GM21447 (cell line): ENCODE data around the gene CDH13.

Source experiments
- ATAC-seq: cut with Tn5 transposase; IDR thresholded peaks from one replicate; pipeline ENCODE4 v1.9.1; 2021; ENCODE audit not compliant: unreplicated experiment

The CDH13 gene

GRCh38 chr16:83269541-83269940, 642.8 kb downstream of the CDH13 start:
- ATAC-seq: no peak

GRCh38 chr16:83270061-83270460, 643.3 kb downstream of the CDH13 start:
- ATAC-seq: no peak

GRCh38 chr16:83270640-83271039, 643.9 kb downstream of the CDH13 start:
- ATAC-seq: no peak

GRCh38 chr16:83271123-83271522, 644.4 kb downstream of the CDH13 start:
- ATAC-seq: no peak

GRCh38 chr16:83271970-83272575, 645.3 kb downstream of the CDH13 start:
- no peak for ATAC-seq

- no peak for ATAC-seq
Measured at GRCh38 chr16:83272843-83273242, 646.1 kb downstream of the CDH13 start.

GRCh38 chr16:83273504-83274173, 646.9 kb downstream of the CDH13 start:
- ATAC-seq: no peak

- ATAC-seq: no peak
Measured at GRCh38 chr16:83279251-83279650, 652.5 kb downstream of the CDH13 start.

GRCh38 chr16:83285921-83286320, 659.2 kb downstream of the CDH13 start:
- no peak for ATAC-seq

- no peak for ATAC-seq
Measured at GRCh38 chr16:83296505-83296904, 669.7 kb downstream of the CDH13 start.

- no peak for ATAC-seq
Measured at GRCh38 chr16:83298541-83298940, 671.8 kb downstream of the CDH13 start.

- no peak for ATAC-seq
Measured at GRCh38 chr16:83300326-83300725, 673.6 kb downstream of the CDH13 start.

GRCh38 chr16:83301971-83302370, 675.2 kb downstream of the CDH13 start:
- no peak for ATAC-seq

GRCh38 chr16:83302853-83303252, 676.1 kb downstream of the CDH13 start:
- no peak for ATAC-seq

GRCh38 chr16:83305092-83305491, 678.3 kb downstream of the CDH13 start:
- ATAC-seq: no peak

GRCh38 chr16:83306961-83307593, 680.3 kb downstream of the CDH13 start:
- no peak for ATAC-seq

GRCh38 chr16:83307594-83307992, 680.8 kb downstream of the CDH13 start:
- no peak for ATAC-seq

- ATAC-seq: no peak
Measured at GRCh38 chr16:83308414-83308813, 681.6 kb downstream of the CDH13 start.

GRCh38 chr16:83310816-83311215, 684.0 kb downstream of the CDH13 start:
- no peak for ATAC-seq

- ATAC-seq: no peak
Measured at GRCh38 chr16:83312015-83312717, 685.4 kb downstream of the CDH13 start.

- no peak for ATAC-seq
Measured at GRCh38 chr16:83312718-83313245, 686.0 kb downstream of the CDH13 start.

GRCh38 chr16:83315271-83315670, 688.5 kb downstream of the CDH13 start:
- no peak for ATAC-seq
